CD14-positive monocyte (primary cell): ENCODE measurements around the gene MPC1. TPM values are rescaled to one million over a fixed set of nuclear protein-coding genes. Genes with fewer than 3 reads are reported as not detected.

Experiments used
- DNase-seq, 3 donors: peaks; one replicate each; pipeline ENCODE4 v3.0.0-alpha.2; 2011 to 2022
- H2AFZ ChIP-seq: 2 replicates; pipeline ENCODE4 v1.6.0; 2012; ENCODE audit warnings: mild to moderate bottlenecking, low read depth, low read length, inconsistent platforms; ENCODE audit not compliant: insufficient read depth, poor library complexity, severe bottlenecking
- H3K27ac ChIP-seq, 2 donors: 1 replicate in 1 of 2; 2 replicates in 1 of 2; pipeline ENCODE4 v1.5.1; 2012 to 2013; ENCODE audit warnings: low read length in 2 of 2, control low read depth in 1 of 2, inconsistent platforms in 1 of 2, low read depth in 1 of 2, mild to moderate bottlenecking in 1 of 2
- H3K27me3 ChIP-seq, 2 donors: one replicate each; pipeline versions ENCODE4 v1.6.0 to v1.6.1; 2011 to 2013; ENCODE audit warnings: low read length in 2 of 2; ENCODE audit not compliant: control insufficient read depth in 2 of 2, insufficient read depth in 2 of 2
- H3K36me3 ChIP-seq, 2 donors: replicated peaks in 1 of 2; 1 replicate in 1 of 2; 2 replicates in 1 of 2; pipeline versions ENCODE4 v1.5.1 to v1.6.1; 2012 to 2013; ENCODE audit warnings: low read length in 2 of 2, control low read depth in 1 of 2, inconsistent platforms in 1 of 2, mild to moderate bottlenecking in 1 of 2; ENCODE audit not compliant: insufficient read depth in 2 of 2, control insufficient read depth in 1 of 2
- H3K4me1 ChIP-seq, 2 donors: 1 replicate in 1 of 2; 2 replicates in 1 of 2; pipeline versions ENCODE4 v1.5.1 to v1.6.1; 2012 to 2013; ENCODE audit warnings: low read length in 2 of 2, control low read depth in 1 of 2, inconsistent platforms in 1 of 2, mild to moderate bottlenecking in 1 of 2, moderate library complexity in 1 of 2; ENCODE audit not compliant: insufficient read depth in 2 of 2, control insufficient read depth in 1 of 2
- H3K4me2 ChIP-seq: replicated peaks from 2 replicates; pipeline ENCODE3; 2012; ENCODE audit warnings: low read length, moderate library complexity, mild to moderate bottlenecking; ENCODE audit not compliant: poor library complexity, severe bottlenecking; ENCODE audit errors: extremely low read depth
- H3K4me3 ChIP-seq, 3 experiments: fragments of 200-600 bp in 1 of 3; sonication (generic) in 1 of 3; replicated peaks in 1 of 3; 1 replicate in 2 of 3; 2 replicates in 1 of 3; pipeline ENCODE4 v1.5.1; 2011 to 2013; ENCODE audit warnings: low read length in 3 of 3, mild to moderate bottlenecking in 3 of 3, control low read depth in 2 of 3, low read depth in 2 of 3, inconsistent platforms in 1 of 3, moderate library complexity in 1 of 3
- H3K79me2 ChIP-seq: 2 replicates; pipeline ENCODE4 v1.6.0; 2012; ENCODE audit warnings: mild to moderate bottlenecking, control low read depth, inconsistent platforms, low read length, moderate library complexity; ENCODE audit not compliant: insufficient read depth
- H3K9ac ChIP-seq: 2 replicates; pipeline ENCODE4 v1.6.0; 2017; ENCODE audit warnings: low read length, mild to moderate bottlenecking; ENCODE audit not compliant: insufficient read depth, poor library complexity, severe bottlenecking
- H3K9me3 ChIP-seq, 2 donors: replicated peaks in 1 of 2; 1 replicate in 1 of 2; 2 replicates in 1 of 2; pipeline versions ENCODE4 v1.5.1 to v1.6.1; 2012 to 2013; ENCODE audit warnings: low read length in 2 of 2, control low read depth in 1 of 2; ENCODE audit not compliant: control insufficient read depth in 1 of 2, insufficient read depth in 1 of 2
- H4K20me1 ChIP-seq: 2 replicates; pipeline ENCODE4 v1.6.0; 2012; ENCODE audit warnings: mild to moderate bottlenecking, low read length, control low read depth, moderate library complexity; ENCODE audit not compliant: insufficient read depth
- H3K27ac Mint-ChIP-seq, 7 donors: one replicate each; pipeline ENCODE4 v1.8.0; 2020; ENCODE audit warnings: mild to moderate bottlenecking in 7 of 7, mixed read lengths in 7 of 7, moderate library complexity in 6 of 7, inconsistent platforms in 2 of 7
- H3K27me3 Mint-ChIP-seq, 3 donors: one replicate each; pipeline ENCODE4 v1.8.0; 2021 to 2022; ENCODE audit warnings: low read depth in 3 of 3, mild to moderate bottlenecking in 3 of 3, mixed read lengths in 3 of 3, moderate library complexity in 3 of 3, inconsistent platforms in 1 of 3
- H3K36me3 Mint-ChIP-seq, 2 donors: one replicate each; pipeline ENCODE4 v1.8.0; 2020; ENCODE audit warnings: mixed read lengths in 2 of 2, inconsistent platforms in 1 of 2, mild to moderate bottlenecking in 1 of 2
- H3K4me1 Mint-ChIP-seq: one replicate; pipeline ENCODE4 v1.8.0; 2020; ENCODE audit warnings: mild to moderate bottlenecking, mixed read lengths
- H3K4me3 Mint-ChIP-seq, 2 donors: one replicate each; pipeline ENCODE4 v1.8.0; 2020; ENCODE audit warnings: mild to moderate bottlenecking in 2 of 2, mixed read lengths in 2 of 2, moderate library complexity in 1 of 2
- H3K9me3 Mint-ChIP-seq, 7 donors: one replicate each; pipeline ENCODE4 v1.8.0; 2020 to 2022; ENCODE audit warnings: mixed read lengths in 7 of 7, mild to moderate bottlenecking in 6 of 7, moderate library complexity in 6 of 7, inconsistent platforms in 2 of 7
- CTCF ChIP-seq: fragments of 200-600 bp; IDR thresholded peaks from one replicate; pipeline ENCODE4 v1.8.0; 2022; ENCODE audit warnings: antibody characterized with exemption, mild to moderate bottlenecking
- WGBS: methylation state at CpG from one replicate; pipeline ENCODE4 v1.1.5; 2013; ENCODE audit warnings: missing lambda C conversion rate; ENCODE audit not compliant: insufficient coverage; 5-methylcytosine and 5-hydroxymethylcytosine counted together
- intact Hi-C, 2 donors: fragments of 100-400 bp; cut with micrococcal nuclease; formaldehyde crosslinking; loops; one replicate each; pipeline versions ENCODE4 v1.15.0 to v1.15.1; 2023
- polyA plus RNA-seq, 3 donors: library from polyadenylated mRNA; depleted of rRNA in 1 of 3; unstranded in 2 of 3; stranded (reverse) in 1 of 3; fragments of 300-500 nt in 2 of 3; fragments of >200 nt in 1 of 3; fragmentation: Illumina TruSeq in 2 of 3; gene quantifications; 1 replicate in 2 of 3; 2 replicates in 1 of 3; pipeline ENCODE4 v1.2.3, GENCODE V29; 2012 to 2021

Gene MPC1
- polyA plus RNA-seq, 3 donors: 52.4 to 122 (median 104) TPM

- no CpG with 5 or more reads among the region's 3 CpGs for WGBS
- intact Hi-C loops: loop anchor here in 1 of 2 donors (10.0 kb wide), 1 partner anchor 236 kb away; the partner anchor contains the start of gene RPS6KA2
Measured at GRCh38 chr6:166389119-166389518, 6.4 kb upstream of the MPC1 start.

GRCh38 chr6:166388290-166389004 lies 5.7 kb upstream of the MPC1 start:
- WGBS: 82% methylated on average over 8 of the region's 13 CpGs
- H3K4me1 ChIP-seq: peaks cover 7 to 11% of the 10 kb centered on the region in 2 donors
- H3K27me3 Mint-ChIP-seq: peaks cover 0 to 12% (median 3%) of the 10 kb centered on the region in 3 donors
- peaks cover 27% of the 10 kb centered on the region for H3K4me1 Mint-ChIP-seq
- no peak overlapping the region for H3K27ac ChIP-seq
- H3K4me3 ChIP-seq: no peak overlapping the region
- intact Hi-C loops: loop anchor here in 1 of 2 donors (10.0 kb wide), 1 partner anchor 236 kb away; the partner anchor contains the start of gene RPS6KA2
- H3K27me3 ChIP-seq: no peaks in the 10 kb centered on the region
- H3K9me3 Mint-ChIP-seq: no peaks in the 10 kb centered on the region
- H3K36me3 ChIP-seq: no peaks in the 10 kb centered on the region
- H3K4me2 ChIP-seq: no peak overlapping the region
- no peaks in the 10 kb centered on the region for H3K36me3 Mint-ChIP-seq
- DNase-seq: no peak
- H3K79me2 ChIP-seq: no peaks in the 10 kb centered on the region
- no peak overlapping the region for H3K9ac ChIP-seq
- H2AFZ ChIP-seq: no peak overlapping the region
- H4K20me1 ChIP-seq: no peaks in the 10 kb centered on the region
- H3K27ac Mint-ChIP-seq: peak overlapping the region in 2 of 7 donors; percentile 10 to 41
- TF ChIP-seq CTCF: no peak
- no peak overlapping the region for H3K4me3 Mint-ChIP-seq
- H3K9me3 ChIP-seq: no peaks in the 10 kb centered on the region

More at GRCh38 chr6:166389119-166389518, 6.4 kb upstream of the MPC1 start:
- peaks cover 3 to 4% of the 10 kb centered on the region in 2 donors for H3K4me1 ChIP-seq
- no peak overlapping the region for H3K27ac Mint-ChIP-seq
- no peak for TF ChIP-seq CTCF
- H3K4me2 ChIP-seq: no peak overlapping the region
- peaks cover 23% of the 10 kb centered on the region for H3K4me1 Mint-ChIP-seq
- no peaks in the 10 kb centered on the region for H3K36me3 Mint-ChIP-seq
- peaks cover 0 to 13% (median 3%) of the 10 kb centered on the region in 3 donors for H3K27me3 Mint-ChIP-seq
- H3K9me3 ChIP-seq: no peaks in the 10 kb centered on the region
- no peak overlapping the region for H3K4me3 ChIP-seq
- H3K36me3 ChIP-seq: no peaks in the 10 kb centered on the region
- no peak overlapping the region for H2AFZ ChIP-seq
- H3K4me3 Mint-ChIP-seq: no peak overlapping the region
- H3K9me3 Mint-ChIP-seq: no peaks in the 10 kb centered on the region
- no peaks in the 10 kb centered on the region for H3K27me3 ChIP-seq
- no peaks in the 10 kb centered on the region for H4K20me1 ChIP-seq
- no peaks in the 10 kb centered on the region for H3K79me2 ChIP-seq
- H3K9ac ChIP-seq: no peak overlapping the region
- no peak overlapping the region for H3K27ac ChIP-seq
- DNase-seq: no peak
